Measurements from ENCODE around the gene CHN2.

DNA sequence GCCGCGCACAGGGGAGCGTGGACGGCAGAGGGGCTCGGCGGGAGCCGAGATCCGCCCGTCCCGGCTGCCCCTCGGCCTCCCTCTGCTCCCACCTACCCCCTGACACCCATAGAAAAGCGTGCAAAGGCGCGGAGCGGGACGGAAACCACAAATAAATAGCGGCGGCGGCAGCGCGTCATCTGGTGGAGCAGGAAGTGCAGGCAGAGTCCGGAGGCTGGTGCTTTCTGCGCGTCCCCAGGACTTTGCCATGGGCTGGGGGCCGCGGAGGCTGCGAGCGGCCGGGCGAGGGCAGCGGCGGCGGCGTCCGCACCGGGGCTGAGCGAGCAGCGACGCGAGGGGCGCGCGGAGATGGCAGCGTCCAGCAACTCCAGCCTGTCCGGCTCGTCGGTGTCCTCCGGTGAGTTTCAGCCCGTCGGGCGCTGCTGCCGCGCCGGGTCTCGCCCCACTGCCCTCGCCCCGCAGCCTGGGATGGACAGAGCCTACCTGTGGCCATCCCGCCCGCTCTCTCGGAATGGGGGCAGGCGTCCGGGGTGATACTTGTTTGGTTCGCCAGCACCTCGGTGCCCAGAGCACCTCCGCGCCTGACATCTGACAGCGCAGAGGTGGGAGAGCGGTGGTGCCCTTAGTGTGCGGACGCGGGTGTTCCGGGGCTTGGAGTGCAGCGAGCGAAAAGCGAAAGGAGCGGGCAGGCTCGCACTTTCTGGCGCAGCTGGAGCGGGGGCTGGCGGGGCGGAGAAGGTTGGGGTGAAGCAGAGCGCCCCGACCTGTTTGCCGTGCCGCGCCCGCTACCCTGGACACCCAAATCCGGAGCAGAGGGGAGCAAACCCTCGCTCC lies at the start of gene CHN2:
- no peak for TF ChIP-seq POLR2A (IDR thresholded peaks at IDR 0.05; ENCODE audit: low read depth, low read length)
- no peak for TF ChIP-seq POLR2AphosphoS5 (IDR thresholded peaks at IDR 0.05; ENCODE audit: low read depth, low read length)
- no peak for TF ChIP-seq TAF1 (IDR thresholded peaks at IDR 0.05; ENCODE audit: low read depth, low read length)
